ENCODE results near the gene PPM1L. TPM values are rescaled to one million over a fixed set of nuclear protein-coding genes. Genes with fewer than 3 reads are reported as not detected.
"Not testable (repeated sequence)": the region's sequence is repeated elsewhere in the genome, so short reads cannot be mapped to it uniquely, and the experiment has no call there.

The PPM1L gene
- 1 to 10 TPM; 2.1 to 3.5 TPM for total RNA-seq

GRCh38 chr3:160755776-160756304 is at the start of gene PPM1L:
Gene PPM1L (plus strand): TSS chr3:160756231.
- DNase-seq (ENCODE audit: low spot score in 2 of 2), result peak; percentile 53 to 71
- Mint-ChIP-seq H3K9me3 (no peaks in the 10 kb centered on the region), H3K27ac (peak within 1 kb of the TSS; percentile 92 to 96)

GRCh38 chr3:160707187-160707794 is 48.7 kb upstream of the PPM1L start:
- Mint-ChIP-seq H3K27ac (no peak overlapping the region), H3K9me3 (no peaks in the 10 kb centered on the region), H3K36me3 (no peaks in the 10 kb centered on the region)
- peak in 1 of 2 donors; percentile 72 for ATAC-seq
- no peak for DNase-seq (ENCODE audit: low spot score in 2 of 2)

More at GRCh38 chr3:160755776-160756304, at the start of gene PPM1L:
- peaks cover 6 to 14% of the 10 kb centered on the region in 2 donors for H3K36me3 Mint-ChIP-seq
- peak; percentile 48 to 58 for ATAC-seq

GRCh38 chr3:160709477-160710182 is 46.4 kb upstream of the PPM1L start:
- ATAC-seq (no peak), DNase-seq (ENCODE audit: low spot score in 2 of 2) (no peak)
- H3K9me3 Mint-ChIP-seq, result no peaks in the 10 kb centered on the region
- no peaks in the 10 kb centered on the region for H3K36me3 Mint-ChIP-seq
- H3K27ac Mint-ChIP-seq, result no peak overlapping the region

GRCh38 chr3:160713144-160713543 is 42.9 kb upstream of the PPM1L start:
- not testable (repeated sequence) for H3K27ac Mint-ChIP-seq; ATAC-seq; H3K9me3 Mint-ChIP-seq; H3K36me3 Mint-ChIP-seq; DNase-seq (ENCODE audit: low spot score in 2 of 2)

- H3K9me3 Mint-ChIP-seq, result no peaks in the 10 kb centered on the region
- DNase-seq (ENCODE audit: low spot score in 2 of 2) (no peak), ATAC-seq (no peak)
- no peak overlapping the region for H3K27ac Mint-ChIP-seq
- H3K36me3 Mint-ChIP-seq, result no peaks in the 10 kb centered on the region
These were observed 36.3 kb upstream of the PPM1L start for GRCh38 chr3:160719710-160720109.

- ATAC-seq, result peak in 1 of 2 donors; percentile 28
- DNase-seq (ENCODE audit: low spot score in 2 of 2), result no peak
- no peaks in the 10 kb centered on the region for H3K36me3 Mint-ChIP-seq
- no peak overlapping the region for H3K27ac Mint-ChIP-seq
- no peaks in the 10 kb centered on the region for H3K9me3 Mint-ChIP-seq
These were observed 35.8 kb upstream of the PPM1L start for GRCh38 chr3:160720123-160720746.

GRCh38 chr3:160722331-160722730 is 33.7 kb upstream of the PPM1L start:
- Mint-ChIP-seq H3K27ac (no peak overlapping the region), H3K36me3 (no peaks in the 10 kb centered on the region), H3K9me3 (no peaks in the 10 kb centered on the region)
- no peak for DNase-seq (ENCODE audit: low spot score in 2 of 2)
- ATAC-seq, result no peak

- ATAC-seq (no peak), DNase-seq (ENCODE audit: low spot score in 2 of 2) (no peak)
- no peak overlapping the region for H3K27ac Mint-ChIP-seq
- H3K9me3 Mint-ChIP-seq, result no peaks in the 10 kb centered on the region
- H3K36me3 Mint-ChIP-seq, result no peaks in the 10 kb centered on the region
These were observed 30.7 kb upstream of the PPM1L start for GRCh38 chr3:160725338-160725737.

- no peak for ATAC-seq
- no peaks in the 10 kb centered on the region for H3K36me3 Mint-ChIP-seq
- DNase-seq (ENCODE audit: low spot score in 2 of 2), result no peak
- H3K27ac Mint-ChIP-seq, result no peak overlapping the region
- H3K9me3 Mint-ChIP-seq, result no peaks in the 10 kb centered on the region
These were observed 20.2 kb upstream of the PPM1L start for GRCh38 chr3:160735826-160736225.

GRCh38 chr3:160738048-160738447 is 18.0 kb upstream of the PPM1L start:
- DNase-seq (ENCODE audit: low spot score in 2 of 2) (no peak), ATAC-seq (no peak)
- Mint-ChIP-seq H3K9me3 (no peaks in the 10 kb centered on the region), H3K36me3 (no peaks in the 10 kb centered on the region), H3K27ac (no peak overlapping the region)

- Mint-ChIP-seq H3K9me3 (no peaks in the 10 kb centered on the region), H3K36me3 (no peaks in the 10 kb centered on the region), H3K27ac (no peak overlapping the region)
- DNase-seq (ENCODE audit: low spot score in 2 of 2) (no peak), ATAC-seq (no peak)
These were observed 17.0 kb upstream of the PPM1L start for GRCh38 chr3:160739079-160739478.

GRCh38 chr3:160746976-160747375 is 9.1 kb upstream of the PPM1L start:
- Mint-ChIP-seq H3K27ac (no peak overlapping the region), H3K9me3 (no peaks in the 10 kb centered on the region), H3K36me3 (no peaks in the 10 kb centered on the region)
- DNase-seq (ENCODE audit: low spot score in 2 of 2), result no peak
- no peak for ATAC-seq

GRCh38 chr3:160747422-160747821 is 8.6 kb upstream of the PPM1L start:
- H3K36me3 Mint-ChIP-seq, result no peaks in the 10 kb centered on the region
- no peak overlapping the region for H3K27ac Mint-ChIP-seq
- no peak for ATAC-seq
- no peak for DNase-seq (ENCODE audit: low spot score in 2 of 2)
- H3K9me3 Mint-ChIP-seq, result no peaks in the 10 kb centered on the region

- no peak for DNase-seq (ENCODE audit: low spot score in 2 of 2)
- no peak for ATAC-seq
- no peaks in the 10 kb centered on the region for H3K36me3 Mint-ChIP-seq
- no peaks in the 10 kb centered on the region for H3K9me3 Mint-ChIP-seq
- H3K27ac Mint-ChIP-seq, result no peak overlapping the region
These were observed 7.8 kb upstream of the PPM1L start for GRCh38 chr3:160748231-160748630.

GRCh38 chr3:160748787-160749186 is 7.2 kb upstream of the PPM1L start:
- no peak for ATAC-seq
- no peak overlapping the region for H3K27ac Mint-ChIP-seq

GRCh38 chr3:160753953-160754352 is 2.1 kb upstream of the PPM1L start:
- H3K27ac Mint-ChIP-seq, result peak overlapping the region; percentile 92 to 96
- ATAC-seq, result no peak

More at GRCh38 chr3:160748787-160749186, 7.2 kb upstream of the PPM1L start:
- no peaks in the 10 kb centered on the region for H3K9me3 Mint-ChIP-seq
- DNase-seq (ENCODE audit: low spot score in 2 of 2), result no peak
- H3K36me3 Mint-ChIP-seq, result no peaks in the 10 kb centered on the region

GRCh38 chr3:160754371-160754854 is 1.6 kb upstream of the PPM1L start:
- Mint-ChIP-seq H3K9me3 (no peaks in the 10 kb centered on the region), H3K36me3 (peaks cover 6 to 14% of the 10 kb centered on the region in 2 donors), H3K27ac (peak overlapping the region; percentile 92 to 96)
- ATAC-seq, result no peak
- peak; percentile 22 to 62 for DNase-seq (ENCODE audit: low spot score in 2 of 2)

More at GRCh38 chr3:160753953-160754352, 2.1 kb upstream of the PPM1L start:
- DNase-seq (ENCODE audit: low spot score in 2 of 2), result no peak
- H3K36me3 Mint-ChIP-seq, result peaks cover 6 to 14% of the 10 kb centered on the region in 2 donors
- H3K9me3 Mint-ChIP-seq, result no peaks in the 10 kb centered on the region

All from activated naive CD4-positive, alpha-beta T cell treated with anti-CD3 and anti-CD28 coated beads, Interleukin-2, amount 50 U/mL, for 72 hours (primary cell).